H9 (cell line): ENCODE results near the gene OR8B12. TPM values are rescaled to one million over a fixed set of nuclear protein-coding genes. Genes with fewer than 3 reads are reported as not detected.

Experiments used
- DNase-seq: peaks from one replicate; pipeline ENCODE4 v3.0.0-alpha.2; 2017
- H2AFZ ChIP-seq: one replicate; pipeline ENCODE4 v1.6.1; 2013; ENCODE audit warnings: mild to moderate bottlenecking, low read length, control low read depth, moderate library complexity
- H2AK5ac ChIP-seq: 2 replicates; pipeline ENCODE4 v1.6.1; 2013; ENCODE audit warnings: low read length, control low read depth, mixed read lengths; ENCODE audit not compliant: insufficient read length
- H2BK120ac ChIP-seq: one replicate; pipeline ENCODE4 v1.6.1; 2013; ENCODE audit warnings: low read depth, mild to moderate bottlenecking, low read length, control low read depth, inconsistent platforms; ENCODE audit not compliant: poor library complexity, severe bottlenecking
- H2BK12ac ChIP-seq: 2 replicates; pipeline ENCODE4 v1.6.1; 2013; ENCODE audit warnings: low read length, control low read depth, mixed read lengths, low read depth; ENCODE audit not compliant: insufficient read length
- H2BK15ac ChIP-seq: 2 replicates; pipeline ENCODE4 v1.6.1; 2013; ENCODE audit warnings: low read depth, low read length, control low read depth
- H2BK20ac ChIP-seq: one replicate; pipeline ENCODE4 v1.6.1; 2013; ENCODE audit warnings: low read depth, mild to moderate bottlenecking, low read length, control low read depth, inconsistent platforms; ENCODE audit not compliant: poor library complexity, severe bottlenecking
- H2BK5ac ChIP-seq: 2 replicates; pipeline ENCODE4 v1.6.1; 2013; ENCODE audit warnings: low read length, control low read depth, mixed read lengths; ENCODE audit not compliant: insufficient read length
- H3K14ac ChIP-seq: 2 replicates; pipeline ENCODE4 v1.6.1; 2013; ENCODE audit warnings: low read length, control low read depth; ENCODE audit not compliant: insufficient read depth
- H3K18ac ChIP-seq: 2 replicates; pipeline ENCODE4 v1.6.1; 2013; ENCODE audit warnings: low read depth, mild to moderate bottlenecking, mixed read lengths, low read length, control low read depth; ENCODE audit not compliant: insufficient read length
- H3K23ac ChIP-seq: 2 replicates; pipeline ENCODE4 v1.6.1; 2013; ENCODE audit warnings: low read length, control low read depth, mixed read lengths, low read depth; ENCODE audit not compliant: insufficient read length
- H3K23me2 ChIP-seq: 2 replicates; pipeline ENCODE4 v1.6.1; 2013; ENCODE audit warnings: low read depth, mild to moderate bottlenecking, mixed read lengths, low read length, control low read depth; ENCODE audit not compliant: insufficient read length, poor library complexity, severe bottlenecking
- H3K27ac ChIP-seq: 2 replicates; pipeline ENCODE4 v1.5.1; 2013; ENCODE audit warnings: low read length, control low read depth, mixed read lengths, low read depth; ENCODE audit not compliant: insufficient read length
- H3K27me3 ChIP-seq: 2 replicates; pipeline ENCODE4 v1.6.1; 2013; ENCODE audit warnings: low read length, control low read depth, inconsistent platforms; ENCODE audit not compliant: insufficient read depth
- H3K4ac ChIP-seq: 2 replicates; pipeline ENCODE4 v1.6.1; 2013; ENCODE audit warnings: low read depth, mild to moderate bottlenecking, control low read depth, inconsistent platforms, low read length, moderate library complexity
- H3K4me1 ChIP-seq: 2 replicates; pipeline ENCODE4 v1.6.1; 2013; ENCODE audit warnings: low read length, control low read depth, inconsistent platforms; ENCODE audit not compliant: insufficient read depth
- H3K4me2 ChIP-seq: 2 replicates; pipeline ENCODE4 v1.6.1; 2013; ENCODE audit warnings: low read length, control low read depth, mixed read lengths; ENCODE audit not compliant: insufficient read length, insufficient read depth
- H3K56ac ChIP-seq: 2 replicates; pipeline ENCODE4 v1.6.1; 2013; ENCODE audit warnings: low read depth, mild to moderate bottlenecking, mixed read lengths, low read length, control low read depth; ENCODE audit not compliant: insufficient read length
- H3K79me1 ChIP-seq: 2 replicates; pipeline ENCODE4 v1.6.1; 2013; ENCODE audit warnings: low read depth, mild to moderate bottlenecking, moderate library complexity, low read length, control low read depth, inconsistent platforms; ENCODE audit not compliant: insufficient read depth, poor library complexity, severe bottlenecking
- H3K79me2 ChIP-seq: 2 replicates; pipeline ENCODE4 v1.6.1; 2013; ENCODE audit warnings: low read length, control low read depth, inconsistent platforms; ENCODE audit not compliant: insufficient read depth
- H3K9ac ChIP-seq: 2 replicates; pipeline ENCODE4 v1.6.1; 2013; ENCODE audit warnings: low read length, control low read depth, mixed read lengths; ENCODE audit not compliant: insufficient read length; ENCODE audit errors: extremely low read depth
- H3K9me3 ChIP-seq: one replicate; pipeline ENCODE4 v1.6.1; 2013; ENCODE audit warnings: low read depth, low read length, inconsistent platforms; ENCODE audit not compliant: control insufficient read depth
- H3T11ph ChIP-seq: one replicate; pipeline ENCODE4 v1.6.1; 2013; ENCODE audit warnings: mild to moderate bottlenecking, low read length, control low read depth, inconsistent platforms
- H4K20me1 ChIP-seq: one replicate; pipeline ENCODE4 v1.6.1; 2013; ENCODE audit not compliant: control insufficient read depth, insufficient read length, insufficient read depth
- H4K5ac ChIP-seq: 2 replicates; pipeline ENCODE4 v1.6.1; 2013; ENCODE audit warnings: low read depth, mild to moderate bottlenecking, mixed read lengths, low read length, control low read depth; ENCODE audit not compliant: insufficient read length
- H4K8ac ChIP-seq: replicated peaks from 2 replicates; pipeline ENCODE4 v1.6.1; 2013; ENCODE audit warnings: low read length, control low read depth, mixed read lengths, low read depth; ENCODE audit not compliant: insufficient read length
- H4K91ac ChIP-seq: 2 replicates; pipeline ENCODE4 v1.6.1; 2013; ENCODE audit warnings: low read depth, mild to moderate bottlenecking, moderate library complexity, mixed read lengths, low read length, control low read depth; ENCODE audit not compliant: insufficient read length
- H3K27ac Mint-ChIP-seq, 3 experiments: 2 replicates in 2 of 3; 3 replicates in 1 of 3; pipeline ENCODE4 v1.8.0; 2020 to 2021; ENCODE audit warnings: mixed read lengths in 3 of 3, mild to moderate bottlenecking in 1 of 3, moderate library complexity in 1 of 3
- H3K27me3 Mint-ChIP-seq: 2 replicates; pipeline ENCODE4 v1.8.0; 2021; ENCODE audit warnings: low read depth, mild to moderate bottlenecking, moderate library complexity, mixed read lengths
- H3K36me3 Mint-ChIP-seq, 3 experiments: 2 replicates in 2 of 3; 3 replicates in 1 of 3; pipeline ENCODE4 v1.8.0; 2020 to 2021; ENCODE audit warnings: low read depth in 3 of 3, mixed read lengths in 3 of 3; ENCODE audit not compliant: insufficient read depth in 1 of 3
- H3K4me1 Mint-ChIP-seq, 2 experiments: 2 replicates each; pipeline ENCODE4 v1.8.0; 2020; ENCODE audit warnings: mixed read lengths in 2 of 2
- H3K4me3 Mint-ChIP-seq, 2 experiments: 2 replicates in 1 of 2; 3 replicates in 1 of 2; pipeline ENCODE4 v1.8.0; 2020 to 2021; ENCODE audit warnings: mild to moderate bottlenecking in 2 of 2, mixed read lengths in 2 of 2, moderate library complexity in 1 of 2
- H3K9me3 Mint-ChIP-seq, 2 experiments: 2 replicates in 1 of 2; 3 replicates in 1 of 2; pipeline ENCODE4 v1.8.0; 2020; ENCODE audit warnings: mild to moderate bottlenecking in 2 of 2, mixed read lengths in 2 of 2, moderate library complexity in 1 of 2
- WGBS: extraction: QIAGEN DNeasy Blood & Tissue Kit; methylation state at CpG from one replicate; pipeline ENCODE4 v1.1.7; 2013; ENCODE audit warnings: missing lambda C conversion rate, low lambda C conversion rate, mixed read lengths; ENCODE audit not compliant: insufficient read length; ENCODE audit errors: extremely low coverage; 5-methylcytosine and 5-hydroxymethylcytosine counted together
- total RNA-seq: library from RNA; stranded (reverse); gene quantifications from 2 replicates; pipeline ENCODE4 v1.2.1, GENCODE V29; 2021
- TF ChIP-seq, protein P1 (sequence below): fragments of 200-600 bp; sonication (generic); conservative IDR thresholded peaks from 3 replicates; pipeline ENCODE4 v1.8.0; 2021; ENCODE audit warnings: antibody characterized with exemption, mild to moderate bottlenecking

The OR8B12 gene
- total RNA-seq, 1 experiment from 2014 or later, result not detected

DNA sequence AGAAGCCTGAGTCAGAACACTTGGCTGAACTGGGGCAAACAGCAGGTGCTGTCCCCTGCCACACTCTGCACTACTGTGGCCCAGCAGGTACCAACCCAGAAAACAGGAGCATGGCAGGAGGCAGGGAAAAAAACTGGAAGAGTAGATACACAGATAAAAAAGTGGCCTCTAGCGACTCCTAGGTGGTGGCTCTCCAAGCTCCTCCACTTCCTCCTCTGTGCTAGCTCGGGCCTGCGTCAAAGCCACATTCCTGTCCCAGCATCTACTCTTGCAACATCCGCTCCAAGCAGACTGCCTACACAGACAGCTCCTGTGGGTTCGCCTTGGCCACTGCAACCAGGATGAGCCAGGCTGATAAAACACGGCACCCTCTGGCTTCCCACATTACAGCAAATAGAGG, 6.9 kb downstream of the OR8B12 start:
- Histone ChIP-seq H3K9ac (no peak overlapping the region), H4K8ac (no peak overlapping the region), H4K91ac (no peak overlapping the region), H3K4ac (no peak overlapping the region), H3K23ac (no peak overlapping the region), H2BK15ac (no peak overlapping the region), H3K27ac (no peak overlapping the region), H3K9me3 (no peaks in the 10 kb centered on the region), H3K4me1 (no peaks in the 10 kb centered on the region), H3T11ph (no peak overlapping the region), H4K5ac (no peak overlapping the region), H3K14ac (no peak overlapping the region), H2BK120ac (no peak overlapping the region), H3K79me1 (no peaks in the 10 kb centered on the region), H2BK12ac (no peak overlapping the region), H3K56ac (no peak overlapping the region), H3K4me2 (no peak overlapping the region), H4K20me1 (no peaks in the 10 kb centered on the region), H3K79me2 (no peaks in the 10 kb centered on the region), H2AFZ (no peak overlapping the region), H2BK5ac (no peak overlapping the region), H3K23me2 (no peaks in the 10 kb centered on the region), H3K18ac (no peak overlapping the region), H2BK20ac (no peak overlapping the region), H2AK5ac (no peak overlapping the region), H3K27me3 (no peaks in the 10 kb centered on the region)
- Mint-ChIP-seq H3K36me3 (no peaks in the 10 kb centered on the region), H3K27me3 (no peaks in the 10 kb centered on the region; the same call in 1 of the 2 replicates), H3K27ac (peak overlapping the region in 2 of 3 experiments; percentile 5 to 41; a peak in 2 of 7 replicates), H3K4me1 (peaks cover 10 to 13% of the 10 kb centered on the region in 2 experiments), H3K9me3 (no peaks in the 10 kb centered on the region; a peak in 1 of 5 replicates), H3K4me3 (no peak overlapping the region)
- WGBS, result no CpG with 5 or more reads among the region's 6 CpGs
- peak; percentile 93 for DNase-seq
- TF ChIP-seq, protein P1, sequence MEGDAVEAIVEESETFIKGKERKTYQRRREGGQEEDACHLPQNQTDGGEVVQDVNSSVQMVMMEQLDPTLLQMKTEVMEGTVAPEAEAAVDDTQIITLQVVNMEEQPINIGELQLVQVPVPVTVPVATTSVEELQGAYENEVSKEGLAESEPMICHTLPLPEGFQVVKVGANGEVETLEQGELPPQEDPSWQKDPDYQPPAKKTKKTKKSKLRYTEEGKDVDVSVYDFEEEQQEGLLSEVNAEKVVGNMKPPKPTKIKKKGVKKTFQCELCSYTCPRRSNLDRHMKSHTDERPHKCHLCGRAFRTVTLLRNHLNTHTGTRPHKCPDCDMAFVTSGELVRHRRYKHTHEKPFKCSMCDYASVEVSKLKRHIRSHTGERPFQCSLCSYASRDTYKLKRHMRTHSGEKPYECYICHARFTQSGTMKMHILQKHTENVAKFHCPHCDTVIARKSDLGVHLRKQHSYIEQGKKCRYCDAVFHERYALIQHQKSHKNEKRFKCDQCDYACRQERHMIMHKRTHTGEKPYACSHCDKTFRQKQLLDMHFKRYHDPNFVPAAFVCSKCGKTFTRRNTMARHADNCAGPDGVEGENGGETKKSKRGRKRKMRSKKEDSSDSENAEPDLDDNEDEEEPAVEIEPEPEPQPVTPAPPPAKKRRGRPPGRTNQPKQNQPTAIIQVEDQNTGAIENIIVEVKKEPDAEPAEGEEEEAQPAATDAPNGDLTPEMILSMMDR, result peak; percentile 47; the same call in 2 of the 3 replicates
